Pulmonary artery endothelial cell (primary cell): ENCODE data around the gene PDPN. TPM values are rescaled to one million over a fixed set of nuclear protein-coding genes. Genes with fewer than 3 reads are reported as not detected.

Source experiments
- DNase-seq: peaks from one replicate; pipeline ENCODE4 v3.0.0-alpha.2; 2011; ENCODE audit warnings: low read depth, low spot score
- total RNA-seq: library from RNA; depleted of rRNA; stranded (reverse); fragments of >200 nt; gene quantifications from 2 replicates; pipeline ENCODE4 v1.2.3, GENCODE V29; 2014

PDPN gene
- total RNA-seq, 1 donor from 2014 or later: not detected

DNA sequence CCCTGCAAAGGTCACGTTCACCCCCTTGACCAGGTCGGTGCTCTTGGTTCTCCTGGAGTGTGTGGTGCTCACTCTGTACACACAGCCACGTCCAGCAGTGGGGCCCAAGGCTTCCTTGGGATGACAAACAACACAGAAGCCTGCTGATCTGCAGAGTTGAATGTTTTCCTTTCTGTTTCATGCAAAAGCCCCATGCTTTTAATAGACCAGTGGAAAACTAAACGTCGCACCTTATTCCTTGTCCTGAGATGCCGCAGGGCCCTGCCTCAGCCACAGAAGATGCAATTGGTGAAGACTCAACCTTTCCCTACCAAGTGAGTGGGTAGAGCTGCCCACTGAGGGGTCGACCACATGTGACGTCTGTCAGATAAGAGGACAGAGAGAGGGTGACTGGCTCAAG is 5.8 kb upstream of the PDPN start:
- DNase-seq: no peak

DNA sequence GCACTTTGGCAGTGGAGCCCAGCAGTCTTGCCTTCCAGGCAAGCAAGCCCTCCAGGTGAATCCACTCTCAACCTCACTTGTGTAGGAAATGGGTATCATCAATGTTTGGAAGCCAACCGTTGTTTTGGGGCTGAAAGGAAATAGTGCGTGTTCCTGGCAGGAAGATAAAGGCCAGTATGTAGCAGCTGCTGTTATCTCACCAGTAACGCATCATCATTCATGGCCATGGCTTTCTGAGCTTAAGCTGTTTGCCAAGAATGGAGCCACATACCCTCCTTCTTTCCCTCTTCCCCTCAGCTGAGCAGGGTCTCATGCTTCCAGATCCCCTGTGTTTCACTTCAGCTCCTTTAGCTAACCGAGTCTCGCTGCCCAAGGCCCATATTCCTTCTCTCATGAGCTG is 2.2 kb upstream of the PDPN start:
- DNase-seq: no peak

DNA sequence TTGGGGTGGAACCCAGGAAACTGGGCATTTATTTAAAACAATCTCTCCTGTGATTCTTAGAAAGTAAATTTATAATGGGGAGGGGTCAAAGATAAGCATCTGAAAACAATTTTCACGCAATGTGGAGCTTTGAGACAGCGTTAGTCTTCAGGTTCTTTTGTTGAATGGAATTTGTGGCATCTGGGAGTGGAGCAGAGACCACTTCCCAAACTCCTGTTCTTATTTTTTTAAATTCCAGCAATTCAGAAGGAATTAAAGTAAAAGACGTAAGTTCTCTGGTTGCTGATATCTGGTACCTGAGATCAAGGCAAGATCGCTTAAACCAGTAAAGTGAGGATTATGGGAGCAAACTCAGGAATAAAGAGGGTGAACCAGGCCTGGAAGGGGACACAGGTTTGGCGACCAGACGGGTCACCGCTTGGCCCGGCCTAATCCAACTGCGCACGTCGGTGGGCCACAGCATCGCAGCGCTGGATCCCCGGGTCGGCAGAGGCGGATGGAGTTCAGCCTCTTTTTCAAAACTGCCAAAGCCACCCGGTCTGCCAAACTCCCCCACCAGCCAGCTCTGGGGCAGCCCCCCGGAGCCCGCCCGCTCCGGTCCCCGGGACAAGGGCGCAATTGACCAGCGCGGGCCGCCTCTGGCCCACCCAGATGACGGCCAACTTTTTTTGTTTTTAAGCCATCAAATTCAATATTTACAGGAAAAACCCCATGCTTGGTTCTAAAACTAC is 754 bp upstream of the PDPN start:
- no peak for DNase-seq

DNA sequence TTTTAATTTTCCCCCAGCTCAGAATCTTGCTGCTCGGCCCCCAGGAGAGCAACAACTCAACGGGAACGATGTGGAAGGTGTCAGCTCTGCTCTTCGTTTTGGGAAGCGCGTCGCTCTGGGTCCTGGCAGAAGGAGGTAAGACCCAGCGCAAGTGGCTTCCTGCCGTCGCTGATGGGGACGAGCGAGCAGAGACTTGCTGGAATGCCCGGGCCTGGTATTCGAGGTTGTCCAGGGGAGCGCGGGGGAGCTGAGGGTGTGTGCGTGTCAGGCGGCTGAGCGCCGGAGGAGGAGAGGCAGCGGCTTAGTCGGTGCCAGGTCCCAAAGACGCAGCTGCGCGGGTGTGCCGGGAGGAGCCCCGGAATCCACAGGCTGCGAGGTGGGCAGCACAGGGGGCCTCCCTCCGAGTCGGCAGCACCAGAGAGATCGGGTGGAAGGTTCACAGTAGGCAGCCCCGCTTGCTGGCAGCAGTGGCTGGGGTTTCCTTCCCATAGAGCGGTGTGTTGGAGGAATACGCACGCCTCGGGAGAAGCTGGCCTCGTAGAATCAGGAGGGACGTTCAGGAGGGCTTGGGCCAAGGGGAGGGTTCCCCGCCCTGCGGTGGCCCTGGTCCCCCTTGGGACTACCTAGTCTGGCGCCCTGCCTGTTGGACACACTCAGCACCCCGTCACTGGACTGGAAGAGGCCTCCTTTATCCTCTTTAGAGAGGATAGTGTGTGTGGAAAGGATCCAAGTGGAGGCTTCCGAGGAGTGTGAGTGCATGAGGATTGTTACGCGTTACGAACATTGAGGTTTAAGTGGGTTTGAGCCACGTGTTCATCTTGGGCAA is 547 bp downstream of the PDPN start:
- DNase-seq: no peak

DNA sequence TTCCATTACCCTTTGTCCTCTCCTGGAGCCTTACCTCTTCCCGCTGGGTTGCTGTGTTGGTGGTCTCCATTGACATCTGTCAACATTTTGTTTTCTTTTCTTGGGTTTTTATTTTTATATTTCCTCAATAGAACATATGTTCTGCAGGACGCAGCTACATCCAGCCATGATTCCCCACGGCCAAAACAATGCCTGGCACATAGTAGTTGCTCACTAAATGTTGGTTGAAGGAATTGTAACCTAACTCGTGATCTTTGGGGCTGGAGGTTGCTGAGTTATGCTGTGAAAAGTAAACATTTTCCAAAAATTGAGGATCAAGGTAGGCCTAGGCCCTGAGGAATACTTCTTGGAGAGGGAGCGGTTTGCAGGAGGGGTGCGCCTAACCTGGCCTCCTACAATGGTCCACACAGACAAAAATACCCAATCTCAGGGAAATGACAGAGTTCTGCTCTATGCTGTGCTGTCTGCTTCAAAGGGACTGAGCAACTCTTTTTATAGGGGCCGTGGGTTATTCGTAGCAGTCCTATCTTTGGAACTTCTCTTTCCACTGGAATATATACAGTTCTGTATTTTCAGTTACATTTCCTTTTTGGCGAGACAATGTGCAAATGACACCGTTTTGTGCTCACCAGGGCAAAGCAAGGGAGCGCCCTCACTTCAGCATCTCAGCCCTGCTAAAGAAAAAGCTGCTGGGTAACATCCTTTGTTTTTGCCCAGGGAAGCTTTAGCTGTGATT is 1.4 kb downstream of the PDPN start:
- no peak for DNase-seq

DNA sequence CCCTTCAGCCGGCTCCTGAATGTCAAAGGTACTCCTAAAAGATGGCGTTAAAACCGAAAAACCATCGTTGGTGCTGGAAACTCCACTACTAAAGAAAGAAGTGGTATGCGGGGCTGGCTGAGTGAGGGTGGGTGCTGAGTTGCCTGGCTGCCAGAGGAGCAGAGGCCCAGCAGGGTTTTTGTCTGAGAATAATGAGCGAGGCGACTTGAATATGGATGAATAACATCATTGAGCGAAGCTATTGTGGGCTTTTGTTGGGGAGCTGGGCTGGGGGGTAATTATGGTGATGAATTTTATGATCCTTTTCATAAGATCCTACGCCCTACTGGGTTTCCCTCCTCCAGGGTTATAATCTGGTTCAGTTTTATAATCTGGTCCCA is 2.0 kb downstream of the PDPN start:
- no peak for DNase-seq

DNA sequence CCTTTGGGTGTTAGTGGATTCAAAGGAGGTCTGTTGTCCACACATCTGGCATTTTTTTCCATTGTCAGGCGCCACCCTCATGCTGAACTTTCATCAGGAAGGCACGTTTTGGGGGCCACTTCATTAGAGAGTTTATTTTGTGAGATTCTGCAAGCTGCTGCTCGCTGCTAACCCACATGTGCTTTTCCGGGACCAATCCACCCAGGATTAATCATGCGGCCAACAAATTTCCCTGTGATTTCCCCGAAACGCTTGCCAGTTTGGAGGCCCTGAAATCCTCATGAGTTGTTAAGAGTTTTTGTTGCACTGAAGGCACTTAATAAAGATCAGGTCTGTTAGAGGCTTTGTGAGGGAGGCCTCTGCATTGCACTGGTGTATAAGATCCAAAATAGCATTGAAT is 2.4 kb downstream of the PDPN start:
- no peak for DNase-seq

DNA sequence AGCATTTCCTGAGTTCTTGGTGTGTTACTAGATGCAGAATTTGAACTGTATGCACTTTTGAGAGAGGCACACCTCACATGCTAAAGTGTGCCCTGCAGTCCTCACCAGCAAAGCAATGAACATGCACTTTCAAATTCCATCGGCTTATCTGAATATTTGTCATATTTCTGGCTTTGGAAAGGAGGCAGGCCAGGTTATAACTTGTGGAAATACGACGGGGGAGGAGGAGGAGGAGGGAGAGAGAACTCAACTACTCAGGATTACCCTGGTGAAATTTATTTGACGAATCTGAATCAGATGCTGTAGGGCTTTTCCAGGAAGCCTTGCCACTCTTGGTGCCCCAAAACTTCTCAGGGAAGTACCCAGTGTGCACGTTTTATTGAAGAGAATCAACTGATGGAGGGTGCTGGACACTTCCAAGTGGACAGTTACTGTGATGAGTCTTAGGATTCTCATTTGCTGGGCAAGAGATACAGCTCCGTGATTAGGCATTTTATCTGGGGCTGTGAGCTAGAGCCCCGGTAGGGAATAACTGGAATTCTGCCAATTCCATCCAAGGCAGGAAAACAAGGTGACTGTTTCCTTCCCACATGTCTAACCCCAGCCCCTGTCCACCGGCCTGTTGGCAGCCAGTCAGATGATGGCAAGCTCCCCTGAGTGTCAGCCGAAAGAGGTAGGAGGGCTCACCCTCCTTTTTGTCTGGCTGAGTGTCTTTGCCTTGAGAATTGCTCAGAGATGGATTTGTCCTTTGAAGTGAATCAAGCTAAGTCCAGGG is 3.8 kb downstream of the PDPN start:
- no peak for DNase-seq

DNA sequence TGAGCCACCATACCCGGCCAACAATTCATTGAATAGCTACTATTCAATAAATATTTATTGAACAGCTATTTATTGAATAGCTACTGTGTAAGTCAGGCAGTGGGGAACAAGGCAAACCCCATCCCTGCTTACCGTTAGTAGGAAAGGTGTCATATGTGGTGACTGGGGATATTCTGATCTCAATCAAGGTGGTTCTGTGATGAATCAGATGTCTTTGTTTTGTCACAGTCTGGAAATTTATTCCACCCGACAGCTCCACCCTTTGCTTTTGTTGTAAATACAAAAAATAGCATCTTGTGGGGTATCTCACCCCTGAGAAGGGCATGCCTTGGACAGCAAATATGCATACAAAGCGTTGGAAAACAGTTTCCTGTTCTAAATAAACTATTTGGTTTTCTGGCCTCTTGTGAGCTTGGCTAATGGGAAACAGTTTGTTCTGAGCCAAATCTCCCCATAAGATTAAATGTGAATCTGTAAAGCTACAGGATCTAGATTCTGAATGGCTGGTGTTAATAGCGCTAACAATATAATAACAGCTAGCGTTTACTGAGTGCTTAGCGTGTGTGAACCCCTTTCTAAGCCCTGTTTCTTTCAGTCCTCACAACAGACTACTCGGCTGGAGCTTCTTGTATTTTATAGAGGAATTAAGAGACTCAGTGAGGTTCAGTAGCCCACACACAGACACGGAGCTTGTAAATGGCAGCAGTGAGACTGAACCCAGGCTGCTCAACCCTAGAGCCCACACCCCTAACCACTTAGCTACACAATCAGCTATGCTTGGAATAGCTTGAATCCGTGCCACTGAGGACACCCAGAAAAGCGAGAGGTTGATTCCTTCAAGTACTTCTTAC is 5.5 kb downstream of the PDPN start:
- DNase-seq: no peak

DNA sequence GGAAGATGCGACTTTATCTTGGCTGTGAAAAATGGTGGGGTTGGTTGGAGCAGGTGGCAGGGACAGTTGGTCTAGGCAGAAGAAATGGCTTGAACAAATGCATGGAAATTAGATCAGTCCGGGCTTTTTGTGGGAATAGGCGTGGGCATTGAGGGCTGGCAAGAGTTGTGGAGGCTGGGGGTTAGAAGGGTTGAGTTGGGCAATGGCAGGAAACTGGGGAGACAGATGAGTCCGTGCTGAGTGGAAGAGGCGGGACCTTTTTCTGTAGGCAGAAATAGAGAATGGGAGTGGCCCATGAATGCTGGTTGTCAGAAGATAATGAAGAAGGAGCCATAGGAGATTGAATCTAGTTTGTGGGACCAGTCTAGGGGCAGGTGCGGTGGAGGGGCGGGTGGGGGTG is 6.9 kb downstream of the PDPN start:
- DNase-seq: no peak

DNA sequence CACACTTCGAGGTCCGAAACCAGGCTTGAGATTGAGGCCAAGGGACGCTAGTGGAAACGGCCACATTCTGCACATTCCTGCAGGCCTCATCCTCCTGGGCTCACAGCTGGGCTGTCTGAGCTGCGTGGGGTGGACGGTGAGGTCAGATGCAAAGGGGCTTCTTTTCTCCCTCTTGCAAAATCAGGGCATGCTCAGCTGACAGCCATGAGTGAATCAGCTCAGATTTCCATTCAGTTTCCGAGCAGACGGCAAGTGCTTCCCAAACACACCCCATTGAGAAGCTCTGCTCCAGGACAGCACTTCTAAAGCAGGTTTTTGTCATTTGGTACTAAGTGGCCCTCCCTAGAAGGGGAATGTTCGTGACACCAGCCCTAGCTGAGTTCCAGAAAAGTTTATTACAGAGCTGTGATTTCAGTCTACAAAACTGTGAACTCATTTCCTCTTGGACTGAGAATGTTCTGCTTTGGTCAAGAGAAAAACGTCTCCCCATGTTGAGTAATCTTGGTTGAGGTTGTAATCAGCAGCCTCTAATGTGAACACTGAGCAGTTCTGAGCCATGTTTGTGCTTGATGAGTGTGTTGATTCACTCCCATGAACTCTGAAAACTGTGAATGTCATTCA is 10.0 kb downstream of the PDPN start:
- DNase-seq: no peak

DNA sequence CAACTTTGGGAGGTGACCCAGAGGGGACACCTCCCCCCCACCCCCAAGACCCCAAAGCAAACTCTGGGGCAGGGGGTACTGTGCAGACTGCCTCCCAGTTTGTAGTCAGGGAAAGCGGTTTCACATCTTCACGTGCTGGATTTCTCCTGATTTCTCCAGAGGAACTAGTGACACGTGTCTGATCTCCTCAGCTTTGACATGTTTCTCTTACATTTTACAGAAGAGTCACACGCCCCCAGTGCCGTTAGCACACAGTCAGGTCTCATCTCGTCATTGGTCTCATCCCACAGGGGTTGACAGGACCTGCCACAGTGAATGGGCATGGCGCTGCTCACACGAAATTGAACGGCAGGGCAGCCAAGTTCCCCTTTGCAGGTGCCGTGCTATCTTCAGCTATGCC is 11.8 kb downstream of the PDPN start:
- no peak for DNase-seq

DNA sequence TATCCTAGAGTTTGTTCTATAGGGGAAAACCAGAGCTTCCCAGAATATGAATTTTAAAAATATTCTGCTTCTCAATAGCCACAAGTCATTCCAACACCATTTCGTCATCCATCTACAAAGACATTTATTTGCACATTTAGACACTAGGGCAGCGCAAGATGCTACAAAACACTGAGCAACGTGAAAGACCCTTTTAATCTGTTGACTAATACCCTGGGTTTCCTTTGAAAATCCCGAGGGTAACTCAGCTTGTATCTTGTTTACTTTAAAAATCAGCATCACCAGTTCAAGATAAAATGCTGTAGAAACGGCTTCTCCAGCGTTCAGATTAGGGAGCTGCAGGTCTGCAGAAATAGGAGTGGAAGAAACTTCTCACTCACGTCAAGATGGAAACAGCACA is 13.5 kb downstream of the PDPN start:
- no peak for DNase-seq

DNA sequence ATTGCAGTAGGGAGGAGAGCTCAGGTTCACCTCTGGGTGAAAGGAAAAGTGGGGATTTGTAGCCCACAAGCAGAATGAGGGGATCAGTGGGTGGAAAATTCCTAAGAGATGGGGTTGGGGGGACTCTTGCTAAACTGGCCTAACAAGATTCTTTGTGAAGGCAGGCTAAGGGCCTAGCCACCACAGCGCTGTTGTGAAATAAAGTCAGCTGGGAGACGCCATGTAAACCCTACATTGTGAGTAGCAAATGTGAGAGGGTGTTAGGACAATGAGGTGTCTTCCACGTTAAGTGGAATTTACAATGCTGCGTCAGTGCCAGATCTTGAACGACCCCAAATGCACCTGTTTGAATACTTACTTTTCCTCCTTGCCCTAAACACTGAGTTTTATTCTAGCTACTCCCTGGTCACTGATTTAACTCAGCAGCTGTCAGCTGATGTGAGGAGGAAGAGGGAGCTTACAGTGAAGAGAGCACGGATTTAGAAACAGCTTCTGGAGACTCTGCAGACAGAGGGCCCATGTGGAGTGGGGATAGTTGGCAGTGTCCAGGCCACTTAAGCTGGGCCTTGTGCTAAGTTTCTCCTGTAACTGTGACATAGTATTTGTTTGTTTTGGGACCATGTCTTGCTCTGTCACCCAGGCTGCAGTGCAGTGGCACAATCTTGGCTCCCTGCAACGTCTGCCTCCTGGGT is 17.3 kb downstream of the PDPN start:
- no peak for DNase-seq

DNA sequence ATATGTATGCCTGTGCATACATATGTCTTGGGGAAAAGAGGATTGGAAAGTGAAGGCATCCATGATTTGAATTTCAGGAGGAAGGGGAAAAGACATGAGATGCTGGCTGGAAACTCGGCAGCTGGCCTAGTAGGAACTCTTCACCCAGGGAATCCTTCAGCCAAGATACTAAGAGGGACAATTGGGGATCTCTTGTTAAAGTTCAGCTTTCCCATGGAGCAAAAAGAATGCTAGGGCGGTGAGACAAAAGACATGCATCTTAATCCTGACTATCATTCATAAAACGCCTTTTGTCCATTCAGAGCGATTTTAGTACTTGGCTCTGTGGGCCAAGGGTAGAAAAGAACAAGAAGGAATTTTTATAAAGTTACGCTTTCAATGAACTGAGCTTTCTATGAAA is 20.5 kb downstream of the PDPN start:
- no peak for DNase-seq

DNA sequence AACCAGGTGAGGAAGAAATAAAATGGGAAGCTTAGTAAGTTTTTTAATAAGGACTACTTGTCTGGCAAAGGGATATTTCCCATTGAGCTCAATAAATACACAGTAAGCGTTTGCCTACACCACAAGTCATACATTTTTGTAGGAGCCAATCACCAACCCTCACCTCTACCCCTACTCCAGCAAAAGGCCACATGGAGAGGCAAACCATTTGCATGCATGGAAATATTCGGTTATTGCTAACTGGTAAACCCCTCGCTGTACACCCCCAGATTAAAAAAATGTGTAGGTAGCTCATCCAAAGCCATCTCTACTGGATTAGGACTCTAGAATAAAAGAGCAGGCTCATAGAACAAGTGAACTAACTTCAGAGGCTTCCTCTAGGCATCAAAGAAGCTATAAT is 21.1 kb downstream of the PDPN start:
- DNase-seq: no peak

DNA sequence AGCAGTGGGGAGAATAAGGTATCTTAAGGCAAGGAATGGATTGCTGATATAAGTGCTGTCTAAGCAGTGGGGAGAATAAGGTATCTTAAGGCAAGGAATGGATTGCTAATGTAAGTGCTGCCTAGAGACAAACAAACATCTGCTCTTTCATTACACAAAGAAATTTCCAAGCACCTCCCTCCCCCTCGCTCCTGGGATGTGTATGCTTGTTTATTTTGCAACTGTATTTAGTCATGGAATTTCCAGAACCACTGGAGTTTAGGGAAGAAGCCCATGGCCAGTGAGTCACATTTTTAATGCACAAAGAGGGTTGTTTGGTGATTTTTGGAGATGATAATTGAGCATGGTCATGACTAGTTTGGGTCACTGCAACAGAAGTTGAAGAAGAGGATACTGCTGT is 21.5 kb downstream of the PDPN start:
- DNase-seq: no peak

DNA sequence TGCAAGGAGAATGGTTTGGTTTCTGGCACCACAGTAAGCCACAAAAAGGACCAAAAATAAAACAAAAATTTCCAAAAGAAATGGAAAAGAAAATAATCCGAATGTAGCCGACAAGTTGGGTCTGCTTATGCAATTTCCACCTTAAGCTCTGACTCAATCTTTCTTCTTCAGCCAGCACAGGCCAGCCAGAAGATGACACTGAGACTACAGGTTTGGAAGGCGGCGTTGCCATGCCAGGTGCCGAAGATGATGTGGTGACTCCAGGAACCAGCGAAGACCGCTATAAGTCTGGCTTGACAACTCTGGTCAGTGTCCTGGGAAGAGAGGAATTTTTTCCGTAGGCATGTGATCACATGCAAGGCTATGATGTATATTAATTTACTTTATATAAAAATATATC is 23.4 kb downstream of the PDPN start:
- no peak for DNase-seq

DNA sequence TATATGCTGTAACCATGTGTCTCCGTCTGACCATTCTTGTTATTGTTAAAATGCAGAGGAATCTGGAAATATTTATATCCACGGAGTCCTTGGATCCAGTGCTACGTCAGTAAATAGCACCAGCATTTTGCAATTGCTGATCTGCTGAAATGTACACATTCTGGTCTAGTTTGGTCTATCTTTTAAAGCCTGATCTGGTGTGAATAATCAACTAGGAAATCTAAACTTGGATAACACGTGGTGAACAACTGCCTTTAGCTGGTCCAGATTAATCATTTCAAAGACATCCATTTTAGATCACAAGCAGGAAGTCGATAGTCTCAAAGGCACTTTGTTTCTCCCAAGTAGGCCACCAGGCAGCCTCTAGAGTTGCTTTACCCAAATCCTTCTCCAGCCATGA is 32.6 kb downstream of the PDPN start:
- no peak for DNase-seq

DNA sequence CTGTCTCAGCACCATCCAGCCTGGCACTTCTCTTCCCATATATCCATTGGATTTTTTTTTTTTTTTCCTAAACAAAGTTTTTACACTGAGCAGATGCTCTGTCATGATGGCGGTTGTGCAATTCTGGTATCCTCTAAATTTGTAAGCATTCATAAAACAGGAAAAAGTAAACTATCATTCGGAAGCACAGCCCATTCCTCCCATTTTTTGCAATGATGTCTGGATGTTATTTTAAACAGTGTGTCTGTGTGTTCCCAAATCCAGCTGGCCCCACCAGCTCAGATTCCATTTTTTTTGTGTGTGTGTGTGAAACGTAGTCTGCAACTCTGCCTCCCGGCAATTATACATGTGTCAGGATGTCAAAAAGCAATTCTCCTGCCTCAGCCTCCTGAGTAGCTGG is 33.5 kb downstream of the PDPN start:
- DNase-seq: no peak
